IPS DF 4.7 (cell line): Measurements from ENCODE around the gene HMX1.

Experiments
- DNase-seq: peaks from one replicate; pipeline ENCODE4 v3.0.0-alpha.2; 2013; ENCODE audit warnings: low spot score; ENCODE audit errors: extremely low read depth

The HMX1 gene

DNA sequence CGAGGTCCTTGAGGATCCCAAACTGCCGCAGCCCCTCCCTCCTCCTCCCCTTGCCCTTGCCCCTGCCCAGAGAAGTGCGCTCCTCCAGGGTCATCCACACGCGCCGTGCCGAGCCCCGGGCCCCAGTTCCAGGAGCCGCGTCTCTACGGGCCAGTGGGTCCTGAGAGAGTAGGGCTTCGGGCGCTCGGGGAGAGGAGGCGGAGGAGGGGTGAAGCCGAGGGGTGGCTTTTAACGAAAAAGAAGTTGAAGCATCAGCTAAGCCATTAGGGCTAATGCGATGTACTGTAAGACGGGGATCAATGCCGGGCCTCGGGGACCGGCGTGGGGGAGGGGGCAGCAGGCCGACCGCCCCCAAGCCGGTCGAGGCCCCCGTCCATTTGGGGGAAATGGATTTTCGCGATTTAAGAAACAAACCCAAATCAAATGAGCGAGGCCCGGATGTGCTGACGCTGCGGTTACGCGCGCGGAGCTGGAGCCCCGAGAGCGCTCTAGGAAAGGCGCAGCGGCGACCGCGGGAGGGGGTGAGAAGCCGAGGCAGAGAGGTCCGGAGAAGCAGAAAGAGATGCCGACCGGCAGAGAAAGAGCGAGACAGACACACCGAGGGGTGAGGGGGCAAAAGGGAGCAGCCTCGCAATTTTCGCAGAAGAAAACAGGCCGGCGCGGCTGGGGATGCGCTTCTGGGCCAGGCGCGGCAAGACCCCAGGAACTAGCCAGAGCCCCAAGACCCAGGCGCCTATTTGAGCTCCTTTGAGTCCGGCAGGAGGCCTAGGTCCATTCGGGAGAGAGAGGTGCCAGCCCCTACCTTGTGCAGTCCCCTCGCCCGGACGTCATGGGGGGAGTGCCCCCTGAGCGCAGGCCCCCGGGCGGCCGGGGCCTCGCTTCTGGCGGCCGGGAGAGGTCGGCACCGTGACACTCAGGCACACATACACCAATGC, 13.6 kb downstream of the HMX1 start:
- no peak for DNase-seq

- no peak for DNase-seq
These were observed 14.6 kb downstream of the HMX1 start for GRCh38 chr4:8856835-8857621.

GRCh38 chr4:8855818-8856245, 15.8 kb downstream of the HMX1 start:
- no peak for DNase-seq

GRCh38 chr4:8854931-8855330, 16.7 kb downstream of the HMX1 start:
- no peak for DNase-seq

DNA sequence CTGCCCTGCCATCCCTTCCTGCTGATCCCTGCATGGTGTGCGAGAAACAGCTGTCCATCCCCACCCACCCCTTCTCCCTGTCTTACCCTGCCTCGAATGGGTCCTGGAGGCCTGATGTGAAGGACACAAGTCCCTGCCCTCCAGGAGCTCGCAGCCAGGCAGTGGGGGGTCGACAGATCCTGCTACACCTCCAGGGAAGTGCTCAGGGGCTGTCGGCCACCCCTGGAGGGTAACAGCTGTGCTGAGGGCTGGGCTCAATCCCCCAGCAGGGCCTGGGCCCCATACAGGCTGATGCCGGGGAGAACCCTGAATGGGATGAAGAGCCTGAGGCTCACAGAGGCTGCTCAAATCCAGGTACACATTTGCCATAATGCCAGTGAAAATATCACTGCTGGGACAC, 17.6 kb downstream of the HMX1 start:
- DNase-seq: no peak

GRCh38 chr4:8853249-8853648, 18.4 kb downstream of the HMX1 start:
- DNase-seq: no peak

GRCh38 chr4:8852118-8852704, 19.4 kb downstream of the HMX1 start:
- DNase-seq: no peak

DNA sequence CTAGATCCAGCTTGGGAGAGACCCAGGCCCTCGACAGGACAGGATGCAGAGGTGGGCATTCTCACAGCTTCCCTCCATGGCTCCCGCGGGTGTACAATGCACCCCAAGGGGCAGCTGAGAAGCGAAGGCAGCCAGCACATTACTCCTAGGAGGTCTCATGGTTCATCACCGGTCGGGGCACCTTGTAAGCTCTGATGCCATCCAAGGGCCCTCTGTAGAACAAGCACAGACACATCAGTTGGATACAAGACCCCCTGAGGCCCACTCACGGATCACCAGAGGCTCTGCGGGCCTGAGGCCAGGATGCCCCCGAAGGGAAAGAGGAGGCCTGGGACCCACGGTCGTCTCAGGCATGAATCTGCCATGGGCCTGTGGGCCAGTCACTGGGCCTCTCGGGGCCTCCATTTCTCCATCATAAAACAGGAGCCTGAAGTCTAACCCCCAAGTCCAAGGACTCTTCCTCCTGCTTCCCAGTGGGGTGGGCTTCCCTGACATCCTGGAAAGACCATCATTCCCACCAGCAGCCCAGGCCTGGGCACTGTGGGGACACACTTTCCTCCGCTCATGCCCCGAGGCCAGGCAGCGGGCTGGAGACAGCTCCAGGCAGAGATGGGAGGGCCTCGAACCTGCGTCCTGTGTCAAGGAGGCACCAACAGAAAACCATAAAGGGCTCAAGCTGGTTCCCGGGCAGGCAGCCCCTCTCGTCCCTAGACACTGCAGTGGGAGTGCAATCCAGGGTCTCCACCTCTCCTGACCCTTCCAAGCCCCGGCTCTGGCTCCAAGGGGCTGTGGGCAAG, 20.1 kb downstream of the HMX1 start:
- DNase-seq: no peak

DNA sequence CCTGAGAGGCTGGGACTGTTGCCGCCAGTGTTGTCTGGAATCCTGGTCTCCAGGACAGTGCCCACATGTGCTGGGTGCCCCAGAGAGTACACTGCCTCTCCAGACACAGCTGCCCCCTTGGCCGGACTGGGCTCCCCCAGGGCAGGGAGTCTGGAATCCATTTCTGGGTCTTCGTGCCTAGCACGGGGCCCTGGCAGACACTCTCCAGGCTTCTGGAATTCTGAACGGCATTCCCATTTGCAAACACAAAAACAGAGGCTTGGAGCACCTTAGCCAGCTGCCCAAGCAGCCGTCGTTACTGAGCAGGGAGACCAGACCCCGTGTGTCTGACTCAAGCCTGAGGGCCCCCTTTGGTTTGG, 20.8 kb downstream of the HMX1 start:
- DNase-seq: no peak

DNA sequence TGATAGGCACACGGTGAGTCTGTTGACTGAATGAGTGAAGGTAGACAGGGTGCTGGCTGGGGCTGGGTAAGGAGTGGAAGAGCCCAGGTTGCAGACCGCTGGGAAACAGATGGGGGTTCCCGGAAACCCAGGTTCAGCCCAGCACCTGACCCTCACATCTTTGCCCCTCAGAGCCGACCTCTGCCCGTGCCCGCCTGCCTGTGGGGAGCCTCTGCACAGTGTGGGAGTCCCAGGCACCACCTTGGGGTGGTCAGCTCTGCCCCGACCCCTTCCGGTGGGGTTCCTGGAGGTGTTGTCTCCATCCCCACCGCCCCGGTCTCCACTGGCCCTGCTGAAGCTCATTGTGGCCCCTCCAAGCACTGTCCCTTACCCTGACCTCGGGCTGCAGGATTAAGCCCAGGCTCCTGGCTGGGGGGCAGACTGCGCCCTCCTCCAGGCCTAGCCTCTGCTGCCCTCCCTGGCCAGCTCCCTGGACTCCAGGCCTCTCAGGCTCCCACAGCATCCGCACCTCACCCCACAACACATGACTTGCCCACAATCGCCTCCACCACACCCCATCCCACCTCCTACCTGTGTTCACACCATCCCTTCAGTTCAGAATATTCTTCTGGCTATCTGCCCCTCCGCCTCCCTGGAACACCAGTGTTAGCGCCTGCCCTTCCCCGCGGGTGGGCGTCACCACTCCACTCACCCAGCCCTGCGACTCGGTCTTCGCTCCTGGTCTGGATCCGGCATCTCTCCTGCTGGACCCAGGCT, 21.4 kb downstream of the HMX1 start:
- DNase-seq: no peak

DNA sequence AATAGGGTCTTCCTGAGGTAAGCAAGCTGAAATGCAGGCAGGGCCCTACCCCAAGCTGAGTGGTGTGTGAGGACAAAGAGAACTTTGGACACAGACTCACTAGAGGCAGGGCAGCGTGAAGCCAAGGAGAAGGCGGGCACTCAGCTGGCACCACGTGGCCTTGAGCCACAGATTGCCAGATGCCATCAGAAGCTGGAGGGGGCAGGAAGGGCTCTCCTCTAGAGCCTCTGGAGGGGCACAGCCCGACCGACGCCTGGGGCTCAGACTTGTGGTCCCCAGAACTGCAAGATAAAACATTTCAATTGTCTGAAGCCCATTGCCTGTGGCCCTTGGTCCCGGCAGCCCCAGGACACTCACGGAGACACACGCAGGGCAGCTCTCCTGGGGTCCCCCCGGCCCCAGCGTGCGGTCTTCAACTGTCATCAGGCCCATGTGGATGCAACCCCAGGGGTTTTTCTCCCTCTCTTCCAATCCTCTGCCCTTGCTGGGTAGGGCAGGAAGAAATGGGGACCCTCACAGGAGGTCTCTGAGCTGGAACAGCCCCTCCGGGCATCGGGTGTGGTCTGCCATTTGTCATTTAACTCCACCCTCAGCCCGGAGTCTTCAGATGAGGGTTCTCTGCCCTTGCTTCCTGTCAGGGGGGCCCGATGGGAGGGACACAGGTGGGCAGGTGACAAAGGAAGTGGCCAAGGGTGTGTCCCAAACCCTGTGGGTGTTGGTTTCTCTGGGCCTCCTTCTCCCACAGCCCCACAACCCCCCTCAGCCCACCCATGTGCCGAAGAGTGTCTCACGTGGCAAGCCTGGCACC, 22.2 kb downstream of the HMX1 start:
- DNase-seq: no peak

GRCh38 chr4:8848507-8849265, 23.0 kb downstream of the HMX1 start:
- DNase-seq: no peak

DNA sequence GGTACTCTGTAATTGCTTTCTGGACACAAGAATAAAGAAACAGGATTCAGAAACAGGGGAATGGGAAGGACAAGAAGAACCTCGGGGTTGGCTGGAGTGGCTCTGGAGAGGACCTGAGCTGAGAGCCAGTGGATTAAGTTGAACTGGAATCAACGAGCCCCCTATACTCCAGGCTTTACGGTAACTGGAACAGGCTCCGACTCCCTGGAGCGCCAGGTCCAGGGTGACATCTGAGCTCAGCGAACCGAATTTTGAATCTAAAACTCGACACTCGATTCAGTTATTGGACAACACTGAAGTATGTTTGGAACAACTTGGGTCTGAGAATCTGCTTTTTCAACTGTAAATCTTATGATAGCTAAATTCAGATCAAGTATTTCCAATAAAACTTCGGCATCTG, 23.9 kb downstream of the HMX1 start:
- DNase-seq: no peak

GRCh38 chr4:8847331-8847730, 24.3 kb downstream of the HMX1 start:
- no peak for DNase-seq

GRCh38 chr4:8846826-8847225, 24.8 kb downstream of the HMX1 start:
- DNase-seq: no peak

DNA sequence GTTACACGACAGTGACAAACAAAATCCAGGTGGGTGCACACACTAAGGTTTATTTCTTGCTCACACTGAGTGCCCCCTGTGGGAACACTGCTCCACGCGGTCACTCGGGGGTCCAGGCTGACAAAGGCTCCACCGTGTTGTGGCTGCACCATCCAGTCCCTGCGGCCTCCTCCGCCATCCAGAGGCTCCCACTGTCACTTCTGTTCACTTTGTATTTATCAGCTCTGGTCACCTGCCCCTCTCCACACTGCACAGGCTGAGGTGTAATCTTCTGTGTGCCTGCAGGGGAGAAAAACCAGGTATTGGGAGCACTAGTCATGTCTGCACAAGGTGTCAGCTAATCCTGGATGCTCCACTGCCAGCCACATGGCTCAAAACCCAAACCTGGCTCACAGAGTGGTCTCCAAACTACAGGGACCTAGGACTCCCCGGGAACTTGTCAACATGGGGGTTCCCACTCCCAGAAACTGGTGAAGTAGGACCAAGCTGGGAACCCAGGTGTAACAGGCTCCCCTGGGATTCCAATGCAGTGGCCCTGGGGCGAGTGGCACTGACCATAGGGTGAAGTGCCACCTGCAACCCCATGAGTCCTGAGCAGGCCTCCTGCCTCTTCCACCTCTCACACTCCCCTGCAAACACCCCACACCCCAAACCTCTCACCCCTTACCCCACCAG, 25.5 kb downstream of the HMX1 start:
- no peak for DNase-seq

DNA sequence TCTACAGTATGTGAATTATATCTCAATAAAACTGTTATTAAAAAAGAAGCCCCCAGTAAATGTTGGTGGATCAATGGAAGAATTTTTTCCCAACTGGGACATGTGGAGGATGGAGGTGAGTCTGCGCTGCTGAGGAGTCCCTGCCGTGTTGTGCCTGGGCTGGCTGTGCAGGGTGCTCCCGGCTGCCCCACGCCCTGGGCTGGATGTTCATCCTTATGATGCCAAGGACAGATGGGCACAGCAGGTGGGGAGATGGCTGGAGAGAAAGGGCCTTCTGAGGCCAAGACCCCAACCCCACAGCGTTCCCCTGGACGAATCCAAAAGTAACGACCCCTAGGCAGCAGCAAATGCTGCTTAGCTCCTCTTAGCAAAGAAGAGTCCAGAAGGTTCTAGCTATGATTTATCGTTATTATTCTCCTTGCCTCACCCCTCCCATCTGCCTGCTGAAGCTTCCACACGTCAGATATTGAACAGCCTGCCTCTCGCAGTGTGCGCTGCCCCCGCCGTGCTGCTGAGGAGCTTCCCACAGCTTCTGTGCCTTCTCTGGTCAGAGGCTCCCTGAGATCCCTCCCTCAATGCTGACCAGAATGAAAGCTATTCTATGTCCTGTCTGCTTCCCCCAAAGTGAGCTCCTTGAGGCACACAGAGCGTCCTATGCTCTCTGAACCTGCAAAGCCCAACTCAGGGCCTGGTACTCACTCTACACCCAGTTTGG, 26.5 kb downstream of the HMX1 start:
- no peak for DNase-seq

GRCh38 chr4:8843597-8843996, 28.0 kb downstream of the HMX1 start:
- no peak for DNase-seq
